Kasumi-1 (cell line): ENCODE data around the gene PPWD1.

Source experiments
- DNase-seq, 2 experiments: peaks; one replicate each; lab custom pipeline; 2025; lab: John Stamatoyannopoulos, UW

The PPWD1 gene

GRCh38 chr5:65623482-65623881, 60.4 kb downstream of the PPWD1 start:
- DNase-seq = peak in 1 of 2 experiments; percentile 46

- peak; percentile 92 to 93 for DNase-seq
Measured at GRCh38 chr5:65624025-65624570, 61.0 kb downstream of the PPWD1 start, which contains the start of gene TRIM23. Gene TRIM23 (minus strand): TSS chr5:65624333. CDS start chr5:65624274, 59 bp downstream.

GRCh38 chr5:65624571-65625555, 61.8 kb downstream of the PPWD1 start, which contains the start of the genes SHLD3 and TRAPPC13:
Gene SHLD3 (plus strand): TSS chr5:65625027. CDS start chr5:65629588, 4,561 bp downstream.
Gene TRAPPC13 (plus strand): TSS chr5:65625027. CDS start chr5:65625061, 34 bp downstream.
- peak; percentile 91 to 92 for DNase-seq

DNA sequence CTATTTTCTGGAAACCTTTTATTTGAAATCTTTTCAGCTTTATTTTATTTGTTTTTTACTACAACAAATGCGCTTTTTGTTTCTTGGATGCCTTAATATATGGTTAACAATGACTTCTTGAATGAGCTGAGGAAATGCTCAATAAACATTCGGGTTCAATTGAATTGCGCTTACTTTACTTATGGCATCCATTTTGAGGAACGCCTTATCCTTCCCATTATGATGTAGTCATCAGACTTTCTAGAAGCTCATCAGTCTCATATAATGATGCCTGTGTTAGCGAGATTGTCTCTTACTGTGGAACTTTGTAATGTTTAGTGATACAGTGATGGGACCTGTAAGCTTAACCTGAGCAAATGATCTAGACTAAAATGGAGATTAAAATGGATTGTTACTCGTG, 62.6 kb downstream of the PPWD1 start:
- DNase-seq = no peak

GRCh38 chr5:65630981-65631380, 67.9 kb downstream of the PPWD1 start:
- no peak for DNase-seq
